ENCODE results near the gene SLC17A8. TPM values are rescaled to one million over a fixed set of nuclear protein-coding genes. Genes with fewer than 3 reads are reported as not detected.

SLC17A8 gene
- total RNA-seq, 1 donor from 2014 or later = 1.7 TPM

DNA sequence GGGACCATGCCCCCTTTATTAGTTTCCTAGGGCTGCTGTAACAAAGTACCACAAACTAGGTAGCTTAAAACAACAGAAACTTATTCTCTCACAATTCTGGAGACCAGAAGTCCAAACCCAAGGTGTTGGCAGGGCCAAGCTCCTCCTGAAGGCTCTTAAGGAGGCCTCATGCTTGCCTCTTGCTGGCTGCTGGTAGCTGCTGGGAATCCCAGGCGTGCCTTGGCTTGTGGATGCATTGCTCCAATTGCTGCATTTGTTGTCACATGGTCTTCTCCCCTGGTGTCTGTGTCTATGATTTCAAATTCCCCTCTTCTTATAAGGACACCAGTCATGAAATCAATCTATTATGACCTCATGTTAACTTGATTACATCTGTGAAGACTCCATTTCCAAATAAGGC, 11.2 kb downstream of the SLC17A8 start:
- no peak for DNase-seq (ENCODE audit: low spot score)

DNA sequence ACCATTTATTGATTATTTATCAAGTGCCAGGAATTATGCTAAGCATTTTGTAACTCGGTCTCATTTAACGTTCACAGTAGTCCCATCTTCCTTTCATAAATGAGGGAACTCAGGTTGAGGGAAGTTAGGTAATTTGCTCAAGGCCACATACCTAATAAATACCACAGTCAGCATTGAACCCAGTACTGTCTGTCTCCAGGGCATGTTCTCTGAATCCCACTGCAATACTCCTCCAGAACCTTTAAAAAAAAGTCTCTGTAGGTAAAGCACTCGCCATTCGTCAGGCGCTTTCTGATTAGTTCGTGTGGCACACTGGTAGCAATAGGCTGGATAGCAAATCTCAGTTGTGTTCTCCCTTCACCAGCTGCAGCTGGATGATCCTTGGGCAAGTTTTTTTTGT, 14.3 kb downstream of the SLC17A8 start:
- DNase-seq (ENCODE audit: low spot score) = no peak

GRCh38 chr12:100372853-100373640, 16.2 kb downstream of the SLC17A8 start:
- DNase-seq (ENCODE audit: low spot score) = no peak

DNA sequence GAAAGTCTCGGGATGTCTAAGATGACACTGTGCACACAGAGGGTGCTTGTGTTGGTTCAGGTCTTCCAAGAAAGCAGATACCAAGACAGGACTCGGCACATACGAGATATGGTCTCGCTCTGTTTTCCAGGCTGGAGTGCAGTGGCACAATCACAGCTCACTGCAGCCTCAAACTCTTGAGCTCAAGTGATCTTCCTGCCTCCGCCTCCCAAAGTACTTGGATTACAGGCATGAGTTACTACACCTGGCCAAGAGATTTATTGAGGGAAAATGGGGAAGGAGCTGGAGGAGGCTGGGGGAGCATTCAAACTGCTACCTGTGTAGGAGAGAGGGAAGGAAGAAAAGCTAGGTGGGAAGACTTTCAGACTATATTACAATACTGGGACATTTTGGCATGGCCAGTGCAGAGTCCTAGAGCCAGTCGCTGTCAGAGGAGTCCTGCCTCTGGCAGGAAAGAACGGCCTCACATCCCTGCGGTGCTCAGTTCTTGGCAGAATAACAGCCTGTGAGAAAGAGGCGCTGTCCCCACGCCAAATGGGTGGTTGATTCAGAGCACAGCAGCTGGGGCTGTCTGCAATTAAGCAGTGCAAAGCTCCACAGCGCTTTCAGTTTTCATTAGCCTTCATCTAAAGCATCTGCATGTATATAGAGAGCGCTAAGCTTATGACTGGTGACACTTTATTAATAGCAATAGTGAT, 18.3 kb downstream of the SLC17A8 start:
- no peak for DNase-seq (ENCODE audit: low spot score)

DNA sequence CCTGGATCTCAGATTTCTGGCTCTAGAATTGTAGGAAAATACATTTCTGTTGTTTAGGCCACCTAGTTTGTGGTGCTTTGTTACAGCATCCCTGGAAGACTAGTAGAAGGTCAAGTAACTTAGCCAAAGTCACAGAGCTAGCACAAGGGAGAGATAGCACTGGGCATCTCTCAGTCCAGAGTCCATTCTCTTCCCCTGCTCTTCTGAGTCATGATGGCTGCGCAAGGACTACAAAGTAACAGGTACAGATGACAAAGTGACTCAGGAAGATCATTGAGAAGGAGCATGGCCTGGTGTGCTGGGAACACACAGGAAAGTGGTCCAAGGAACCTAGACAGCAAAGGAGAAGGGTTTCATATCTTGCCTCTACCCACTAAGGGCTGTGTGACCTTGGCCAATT, 19.3 kb downstream of the SLC17A8 start:
- DNase-seq (ENCODE audit: low spot score) = no peak

GRCh38 chr12:100381379-100381778, 24.5 kb downstream of the SLC17A8 start:
- DNase-seq (ENCODE audit: low spot score) = no peak

DNA sequence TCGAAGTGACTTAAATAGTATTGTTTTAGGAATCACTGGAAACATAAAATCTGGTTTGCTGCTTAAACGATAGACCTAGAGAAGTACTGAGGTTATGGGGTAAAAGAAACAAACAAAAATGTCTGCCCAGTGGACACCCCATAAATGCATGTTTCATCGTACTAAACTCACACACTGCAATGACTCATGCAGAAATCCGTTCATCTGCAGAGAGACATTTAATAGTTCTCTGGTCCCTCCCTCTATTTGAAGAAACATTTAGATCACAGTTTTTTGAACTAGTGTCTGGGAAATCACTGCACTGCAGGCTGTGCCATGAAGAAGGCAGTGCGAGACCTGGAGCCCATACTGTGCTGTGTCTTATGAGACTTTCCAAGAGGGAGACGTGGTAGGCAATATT, 25.5 kb downstream of the SLC17A8 start:
- DNase-seq (ENCODE audit: low spot score) = no peak

DNA sequence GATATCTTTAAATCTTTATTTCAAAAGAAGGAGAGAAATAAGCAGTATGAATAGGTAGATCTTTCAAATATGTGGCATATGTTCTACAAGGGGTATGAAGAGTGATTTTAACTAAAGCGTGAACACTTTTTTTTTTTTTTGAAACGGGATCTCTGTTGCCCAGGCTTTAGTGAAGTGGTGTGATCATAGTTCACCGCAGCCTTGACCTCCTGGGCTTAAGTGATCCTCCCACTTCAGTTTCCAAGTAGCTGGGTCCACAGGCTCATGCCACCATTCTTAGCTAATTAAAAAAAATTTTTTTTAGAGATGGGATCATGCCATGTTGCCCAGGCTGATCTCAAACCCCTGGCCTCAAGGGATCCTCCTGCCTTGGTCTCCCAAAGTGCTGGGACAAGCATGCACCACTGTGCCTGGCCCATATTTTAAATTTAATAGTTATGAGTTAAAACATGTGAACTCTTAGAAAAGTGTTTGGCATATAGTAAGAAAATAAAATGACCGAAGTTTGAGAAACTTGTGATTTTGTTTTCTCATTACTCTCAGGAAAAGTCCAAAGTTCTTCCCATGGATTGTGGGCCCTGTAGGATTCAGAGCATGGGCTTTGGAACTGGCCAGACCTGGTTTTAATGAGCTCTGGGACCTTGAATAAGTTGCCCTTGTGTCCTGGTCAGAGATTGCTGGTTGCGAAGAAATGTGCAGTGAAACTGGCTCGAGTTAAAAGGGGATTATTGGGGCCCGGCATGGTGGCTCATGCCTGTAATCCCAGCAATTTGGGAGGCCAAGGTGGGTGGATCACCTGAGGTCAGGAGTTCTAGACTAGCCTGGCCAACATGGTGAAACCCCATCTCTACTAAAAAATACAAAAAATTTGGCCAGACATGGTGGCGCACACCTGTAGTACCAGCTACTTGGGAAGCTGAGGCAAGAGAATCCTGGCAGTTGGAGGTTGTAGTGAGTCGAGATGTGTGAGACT, 27.0 kb downstream of the SLC17A8 start:
- DNase-seq (ENCODE audit: low spot score) = no peak

DNA sequence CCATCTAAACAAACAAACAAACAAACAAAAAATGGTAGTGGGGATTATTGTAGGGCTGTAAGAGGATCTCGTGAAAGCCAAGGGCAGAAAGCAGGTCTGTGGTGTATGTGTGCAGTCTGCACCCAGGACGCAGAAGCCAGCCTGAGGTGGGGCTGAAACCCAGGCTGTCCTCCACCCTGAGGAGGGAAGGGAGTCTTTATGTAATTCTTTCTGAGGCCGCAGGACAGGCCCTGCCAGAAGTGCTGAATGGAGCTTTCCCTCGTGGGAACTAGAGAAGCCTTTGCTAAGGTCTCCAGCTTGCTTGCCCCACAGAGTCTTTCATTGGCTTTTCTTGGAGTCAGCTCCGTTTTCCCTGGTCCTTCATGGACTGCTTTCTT, 27.7 kb downstream of the SLC17A8 start:
- DNase-seq (ENCODE audit: low spot score) = no peak

DNA sequence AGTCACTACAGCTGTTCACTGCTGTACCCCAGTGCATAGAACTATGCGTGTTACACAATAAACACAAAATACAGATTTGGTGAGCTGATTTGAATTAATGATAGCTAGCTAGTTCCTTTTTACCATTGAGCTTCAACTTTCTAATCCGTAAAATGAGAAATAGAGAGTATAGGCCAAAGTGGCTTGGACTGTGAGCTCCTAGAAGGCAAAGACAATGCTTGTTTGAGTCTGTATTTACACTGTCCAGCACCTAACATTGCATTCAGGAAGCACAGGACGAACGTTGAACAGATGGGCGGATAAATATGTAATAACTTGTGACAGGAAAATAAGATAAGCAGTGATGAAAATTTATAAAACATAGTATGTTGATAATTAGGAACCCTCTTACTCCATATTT, 31.5 kb downstream of the SLC17A8 start:
- DNase-seq (ENCODE audit: low spot score) = no peak

GRCh38 chr12:100391856-100392255, 35.0 kb downstream of the SLC17A8 start:
- DNase-seq (ENCODE audit: low spot score) = no peak

DNA sequence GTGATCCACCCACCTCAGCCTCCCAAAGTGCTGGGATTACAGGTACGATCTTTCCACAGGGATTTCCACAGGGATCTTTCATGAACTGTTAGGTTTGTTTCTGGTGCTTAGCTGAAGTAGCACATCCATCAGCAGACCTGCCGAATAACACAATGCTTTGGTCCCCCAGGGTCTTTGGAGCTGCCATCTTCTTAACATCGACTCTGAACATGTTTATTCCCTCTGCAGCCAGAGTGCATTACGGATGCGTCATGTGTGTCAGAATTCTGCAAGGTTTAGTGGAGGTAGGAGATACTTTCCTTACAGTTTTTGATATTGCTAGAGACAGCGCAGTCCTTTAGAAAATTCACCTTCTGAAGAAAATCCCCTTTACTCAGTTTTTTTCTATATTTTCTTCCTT, 36.3 kb downstream of the SLC17A8 start:
- no peak for DNase-seq (ENCODE audit: low spot score)

DNA sequence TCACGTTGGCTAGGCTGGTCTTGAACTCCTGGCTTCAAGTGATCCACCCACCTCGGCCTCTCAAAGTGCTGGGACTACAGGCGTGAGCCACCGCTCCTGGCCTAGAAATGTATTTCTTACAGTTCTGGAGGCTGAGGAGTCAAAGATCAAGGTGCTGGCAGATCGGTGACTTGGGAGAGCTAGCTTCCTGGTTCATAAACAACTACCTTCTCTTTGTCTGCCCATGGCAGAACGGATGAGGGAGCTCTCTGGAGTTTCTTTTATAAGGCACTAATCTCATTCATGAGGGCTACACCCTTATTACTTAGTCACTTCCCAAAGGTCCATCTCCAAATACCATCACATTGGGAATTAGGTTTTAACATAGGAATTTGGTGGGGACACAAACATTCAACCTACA, 38.9 kb downstream of the SLC17A8 start:
- no peak for DNase-seq (ENCODE audit: low spot score)

GRCh38 chr12:100398307-100398706, 41.4 kb downstream of the SLC17A8 start:
- DNase-seq (ENCODE audit: low spot score) = no peak

DNA sequence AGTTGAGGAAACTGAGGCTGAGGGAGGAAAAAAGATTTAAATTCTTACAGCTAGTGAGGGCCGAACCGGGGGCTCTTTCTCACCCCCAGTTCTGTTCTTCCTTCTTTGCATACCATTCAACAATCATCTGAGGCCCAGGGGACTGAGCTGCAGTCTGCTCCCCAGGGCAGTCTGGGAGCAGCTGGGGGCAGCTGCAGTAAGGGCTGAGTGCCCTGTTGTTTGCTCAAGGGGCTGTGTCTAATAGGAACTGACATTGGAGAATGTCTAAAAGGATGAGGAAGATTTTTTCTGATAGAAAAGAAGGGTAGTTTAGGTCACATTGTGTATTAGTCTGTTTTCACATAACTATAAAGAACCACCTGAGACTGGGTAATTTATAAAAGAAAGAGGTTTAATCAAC, 42.2 kb downstream of the SLC17A8 start:
- no peak for DNase-seq (ENCODE audit: low spot score)

DNA sequence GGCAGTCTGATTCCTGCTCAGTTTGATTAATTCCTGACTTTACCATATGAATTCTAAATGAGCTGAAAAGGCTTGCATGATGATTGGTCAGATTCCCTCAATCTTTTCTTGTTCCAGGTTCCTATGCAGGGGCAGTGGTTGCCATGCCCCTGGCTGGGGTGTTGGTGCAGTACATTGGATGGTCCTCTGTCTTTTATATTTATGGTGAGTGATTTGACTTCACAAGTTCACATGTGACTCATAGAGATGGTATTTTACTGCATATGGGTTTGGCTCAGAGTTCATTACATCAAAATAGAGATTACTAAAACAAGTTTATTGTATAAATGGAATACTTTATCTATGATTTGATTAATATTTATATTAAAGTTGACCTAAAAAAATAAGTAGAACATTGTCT, 44.8 kb downstream of the SLC17A8 start:
- no peak for DNase-seq (ENCODE audit: low spot score)

DNA sequence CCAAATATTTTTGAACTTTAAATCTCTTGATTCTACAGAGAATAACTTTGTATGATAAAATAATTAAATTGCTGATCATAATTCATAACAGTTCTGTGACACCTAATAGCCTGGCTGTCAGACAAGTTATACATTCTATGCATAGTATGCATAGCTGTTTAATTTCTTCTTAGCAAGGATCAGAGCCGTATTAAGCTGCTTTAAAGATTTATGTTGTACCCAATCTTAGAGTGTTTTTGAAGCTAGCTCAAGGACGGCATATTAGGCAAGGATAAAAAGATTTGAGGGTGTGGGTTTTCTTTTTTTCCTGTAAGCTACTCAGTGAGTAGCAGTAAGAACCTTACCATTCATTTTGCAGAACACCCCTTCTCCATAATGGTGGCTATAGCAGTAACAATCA, 45.9 kb downstream of the SLC17A8 start:
- DNase-seq (ENCODE audit: low spot score) = peak; percentile 7

DNA sequence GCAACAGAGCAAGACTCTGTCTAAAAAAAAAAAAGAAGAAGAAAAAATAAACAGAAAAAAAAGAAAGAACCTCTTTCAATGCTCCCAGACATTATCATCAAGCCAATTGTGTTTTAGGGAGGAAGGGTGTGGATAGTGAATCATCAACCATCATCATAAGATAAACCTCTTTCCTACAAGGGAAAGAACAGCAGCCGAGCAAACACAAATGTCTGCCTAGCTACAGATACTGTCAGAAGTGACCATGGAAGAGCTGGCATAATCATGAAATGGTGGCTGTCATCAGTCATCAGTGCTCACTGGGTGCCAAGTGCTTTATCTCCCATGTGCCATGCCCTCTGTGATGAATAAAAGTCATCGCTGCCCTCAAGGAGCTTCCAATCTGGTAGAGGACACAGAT, 46.6 kb downstream of the SLC17A8 start:
- no peak for DNase-seq (ENCODE audit: low spot score)

DNA sequence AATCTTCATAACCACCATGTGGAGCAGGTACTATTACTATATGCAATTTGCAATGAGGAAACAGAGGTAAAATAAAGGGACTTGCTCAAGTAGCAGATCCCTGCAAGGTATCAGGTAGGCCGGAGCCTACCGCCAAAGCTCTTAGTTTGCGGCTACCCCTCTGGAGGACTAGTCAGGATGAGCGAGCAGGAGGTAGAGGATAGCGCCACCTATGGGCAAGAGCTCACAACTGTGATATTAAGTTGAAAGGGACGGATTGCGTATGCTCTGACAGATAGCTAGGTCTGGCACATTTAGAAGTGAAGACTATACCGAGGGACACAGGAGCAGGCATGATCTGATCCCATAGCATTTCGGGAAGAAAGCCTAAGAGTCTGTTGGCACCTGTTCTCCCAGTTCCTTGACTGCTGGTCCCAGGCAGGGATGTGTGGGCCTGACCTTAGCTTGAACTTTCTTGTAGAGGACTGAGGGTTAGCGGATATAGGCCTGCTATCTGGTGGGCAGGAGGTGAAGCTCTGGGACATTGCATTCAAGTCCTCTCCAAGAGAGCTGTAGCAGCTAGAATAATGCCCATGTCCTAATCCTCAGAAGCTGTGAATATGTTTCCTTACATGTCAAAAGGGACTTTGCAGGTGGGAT, 48.0 kb downstream of the SLC17A8 start:
- DNase-seq (ENCODE audit: low spot score) = no peak

- no peak for DNase-seq (ENCODE audit: low spot score)
Observed at GRCh38 chr12:100413001-100413400, 56.1 kb downstream of the SLC17A8 start.

GRCh38 chr12:100414739-100415138, 57.9 kb downstream of the SLC17A8 start:
- no peak for DNase-seq (ENCODE audit: low spot score)

DNA sequence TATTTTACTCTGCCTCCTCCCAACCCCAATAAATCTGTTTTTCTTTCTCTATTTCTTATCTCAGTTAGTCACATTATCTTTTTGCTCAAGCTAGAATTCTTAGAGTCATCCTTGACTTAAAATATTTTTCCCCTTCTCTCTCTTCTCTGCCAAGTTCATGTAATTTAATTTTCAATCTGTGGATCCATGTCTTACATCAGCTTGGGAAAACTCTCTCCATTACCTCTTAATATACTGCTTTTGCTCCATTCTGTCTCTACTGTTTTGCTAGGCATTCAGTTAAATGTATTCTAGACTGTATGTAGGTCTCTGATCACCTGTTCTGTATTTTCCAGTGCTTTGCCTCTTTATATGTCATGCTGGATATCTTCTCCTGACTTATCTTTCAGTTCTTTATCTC, 65.8 kb downstream of the SLC17A8 start:
- DNase-seq (ENCODE audit: low spot score) = no peak

Measured in umbilical cord (tissue), 2 donors.